Femur (tissue), 1 donor: ENCODE results near the gene ATP12A.

Source experiments
- DNase-seq: peaks from one replicate; pipeline ENCODE4 v3.0.0-alpha.2; 2017

The ATP12A gene

GRCh38 chr13:24663586-24663985 is 16.6 kb upstream of the ATP12A start:
- no peak for DNase-seq

- DNase-seq, result no peak
Observed at GRCh38 chr13:24664726-24665409, 15.3 kb upstream of the ATP12A start.

- DNase-seq, result no peak
Observed at GRCh38 chr13:24668511-24668910, 11.7 kb upstream of the ATP12A start.

DNA sequence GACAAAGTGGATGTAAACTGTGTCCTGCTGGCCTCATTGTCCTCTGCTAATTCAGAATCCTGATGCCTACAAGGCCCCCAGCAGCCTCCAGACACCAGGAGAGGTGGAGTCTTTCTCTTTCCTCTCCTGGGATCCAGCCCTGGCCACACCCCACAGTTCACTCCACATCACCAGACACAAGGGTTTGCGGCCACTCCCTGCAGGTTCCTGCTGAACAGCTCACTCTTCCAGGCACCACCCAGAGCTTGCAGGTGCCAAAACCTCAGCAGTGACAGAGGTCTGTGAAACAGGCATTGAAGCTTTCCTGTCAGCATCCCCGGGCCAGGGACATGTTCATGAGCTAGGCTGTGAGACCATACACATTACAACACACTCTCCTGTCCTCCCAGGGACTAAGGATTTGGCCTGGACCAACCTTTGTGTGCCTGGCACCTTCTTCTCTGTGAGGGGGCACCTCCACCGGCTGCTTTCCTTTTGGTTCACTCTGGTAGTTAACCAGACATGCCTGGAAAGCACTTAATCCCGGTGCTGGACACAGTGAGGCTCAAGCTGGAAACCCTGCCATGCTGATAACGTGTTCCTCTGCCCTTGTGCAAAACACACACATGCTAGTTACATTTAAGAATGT is 11.1 kb upstream of the ATP12A start:
- DNase-seq, result no peak

- no peak for DNase-seq
Observed at GRCh38 chr13:24670174-24670573, 10.0 kb upstream of the ATP12A start.

DNA sequence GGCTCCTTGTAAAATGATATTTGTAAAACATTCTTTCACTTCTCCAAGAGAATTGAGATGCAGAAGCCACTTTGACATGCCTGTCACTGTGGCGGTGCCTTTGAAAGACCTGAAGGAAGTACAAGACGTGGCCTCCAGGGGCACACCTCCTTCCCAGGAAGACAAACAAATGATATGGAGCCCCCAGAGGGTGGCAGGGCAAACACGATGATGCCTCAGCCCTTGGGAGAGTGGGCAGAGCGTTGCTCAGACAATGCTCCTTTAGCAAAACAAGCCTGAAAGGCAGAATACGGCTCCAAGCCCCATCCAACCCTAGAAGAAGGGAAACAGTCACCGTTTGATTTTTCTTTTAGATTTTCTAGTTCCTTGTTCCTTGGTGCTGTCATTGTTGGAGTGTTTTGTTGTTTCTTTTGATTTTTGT is 9.2 kb upstream of the ATP12A start:
- no peak for DNase-seq

GRCh38 chr13:24671386-24672113 is 8.7 kb upstream of the ATP12A start:
- DNase-seq, result peak; percentile 39

GRCh38 chr13:24672141-24673132 is 7.8 kb upstream of the ATP12A start:
- no peak for DNase-seq

- no peak for DNase-seq
Observed at GRCh38 chr13:24675806-24676570, 4.2 kb upstream of the ATP12A start.

DNA sequence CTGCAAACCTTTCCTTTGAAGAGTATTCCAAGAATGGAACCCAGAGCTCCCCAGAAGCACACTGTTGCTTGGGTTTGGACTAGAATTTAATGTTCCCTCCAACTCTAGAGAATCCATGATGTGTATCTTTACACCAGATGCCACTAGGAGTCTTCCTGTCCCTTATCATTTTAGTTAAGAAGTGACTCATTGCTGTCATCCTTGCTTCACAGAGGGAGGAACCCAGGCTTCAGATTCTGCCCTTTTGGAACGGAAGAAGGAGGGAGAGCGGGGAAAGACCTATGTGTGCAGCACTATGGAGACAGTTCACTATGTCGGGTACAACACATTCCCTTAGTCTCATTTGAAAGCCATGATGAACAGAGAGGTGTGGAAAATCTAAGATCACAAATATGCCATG is 2.1 kb upstream of the ATP12A start:
- no peak for DNase-seq

- no peak for DNase-seq
Observed at GRCh38 chr13:24679686-24680085, 522 bp upstream of the ATP12A start.

DNA sequence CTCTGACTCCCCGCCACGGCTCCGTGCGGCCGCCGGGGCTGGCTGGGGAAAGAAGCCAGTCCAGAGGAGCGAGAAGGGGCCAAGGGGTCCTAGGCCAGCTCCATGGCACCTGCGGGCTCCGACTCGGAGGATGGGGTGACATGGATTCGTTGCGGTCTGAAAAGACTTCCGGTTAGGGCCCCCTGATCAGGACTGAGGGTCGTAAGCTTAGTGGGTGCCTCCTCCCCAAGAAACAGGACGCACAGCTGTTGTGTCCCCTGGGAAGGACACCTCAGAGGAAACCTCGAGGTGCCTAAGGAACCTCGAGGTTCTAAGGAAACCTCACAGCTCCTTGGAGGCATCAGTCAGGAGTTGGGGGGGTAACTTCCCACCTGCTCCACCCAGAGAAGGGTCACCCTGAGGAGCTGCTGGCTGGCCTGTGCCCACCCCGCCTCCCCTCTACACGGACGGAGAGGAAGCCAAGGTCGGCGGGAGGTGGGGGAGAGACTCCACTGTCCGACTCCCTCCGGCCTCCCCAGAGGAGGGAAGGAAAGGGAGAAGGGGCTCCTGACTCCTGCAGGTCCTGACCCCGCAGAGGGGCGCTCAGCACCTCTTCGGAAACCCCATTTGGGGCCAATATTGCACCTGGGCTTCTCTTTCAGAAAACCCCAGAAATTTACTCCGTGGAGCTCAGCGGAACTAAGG is 855 bp downstream of the ATP12A start:
- DNase-seq, result no peak

GRCh38 chr13:24681930-24682329 is 1.7 kb downstream of the ATP12A start:
- no peak for DNase-seq

- no peak for DNase-seq
Observed at GRCh38 chr13:24682353-24682752, 2.1 kb downstream of the ATP12A start.

DNA sequence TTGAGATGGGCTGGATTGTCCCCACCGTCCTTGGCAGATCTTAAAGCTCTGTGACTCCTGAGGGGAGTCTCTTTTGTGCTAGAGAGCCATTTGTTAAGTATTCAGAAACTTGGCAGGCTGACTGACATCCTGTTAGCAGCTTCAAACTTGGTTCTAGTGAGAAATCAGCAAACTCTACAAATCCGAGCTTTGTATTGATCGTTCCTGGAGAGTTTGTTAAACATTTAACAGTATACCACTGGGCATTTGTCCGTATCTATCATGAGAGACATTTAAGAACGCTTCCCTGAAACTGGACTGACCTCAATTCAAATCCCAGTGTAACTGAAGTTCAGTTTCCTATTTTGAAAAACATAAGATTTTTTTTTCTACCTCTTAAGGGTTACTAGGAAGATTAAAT is 3.1 kb downstream of the ATP12A start:
- no peak for DNase-seq

DNA sequence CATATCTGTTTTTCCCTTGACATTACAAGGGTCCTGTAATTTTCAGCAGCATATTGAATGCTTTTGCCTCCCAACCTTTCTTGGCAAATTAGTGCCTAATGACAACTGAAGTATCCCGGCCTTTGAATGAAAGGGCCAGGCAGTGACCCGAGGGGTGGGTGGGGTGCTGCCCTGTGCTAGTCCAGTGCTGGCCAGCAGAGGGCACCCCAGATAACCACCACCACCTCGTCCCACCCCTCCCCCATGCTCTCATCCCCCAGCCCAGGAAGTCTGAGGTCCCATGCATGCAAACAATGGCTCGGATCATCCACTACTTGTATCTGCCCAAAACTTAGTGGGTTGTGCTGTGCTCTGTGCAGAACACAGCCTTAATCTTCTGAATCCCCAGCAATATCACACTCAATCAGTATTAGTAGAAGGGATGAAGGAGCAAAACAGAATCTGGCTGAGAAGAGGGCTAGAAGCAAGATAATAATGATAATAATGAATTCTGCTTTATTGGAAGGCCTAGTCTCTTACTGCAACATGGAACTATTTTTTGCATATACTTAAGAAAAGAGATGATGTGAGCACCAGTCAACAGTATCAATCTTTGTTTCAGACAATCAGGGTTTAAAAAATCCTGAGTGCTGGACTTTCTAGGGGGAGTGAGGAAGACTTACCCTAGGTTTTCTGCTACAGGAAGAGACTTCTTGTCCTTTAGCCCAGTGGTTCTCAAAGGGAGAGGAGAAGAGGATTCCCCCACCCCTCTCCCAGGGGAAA is 3.8 kb downstream of the ATP12A start:
- DNase-seq, result peak; percentile 46

GRCh38 chr13:24684600-24684998 is 4.4 kb downstream of the ATP12A start:
- peak; percentile 57 for DNase-seq

DNA sequence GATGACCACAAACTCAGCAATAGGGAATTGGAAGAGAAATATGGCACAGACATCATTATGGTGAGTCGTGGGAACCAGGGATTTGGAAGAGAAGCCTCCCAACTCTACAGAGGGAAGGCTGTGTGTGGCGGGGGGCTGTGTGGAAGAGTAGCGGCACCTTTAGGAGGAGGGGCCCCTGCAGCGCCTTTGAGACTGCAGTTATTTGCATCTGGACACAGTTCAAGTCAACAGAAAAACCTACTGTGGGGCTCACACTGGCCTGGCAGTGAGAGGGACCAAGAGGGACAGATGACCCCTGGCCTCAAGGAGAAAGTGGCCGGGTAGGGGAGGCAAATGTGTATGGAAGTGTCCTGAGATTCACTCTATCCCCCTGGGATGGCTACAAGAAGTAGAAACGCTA is 5.1 kb downstream of the ATP12A start:
- no peak for DNase-seq

- DNase-seq, result no peak
Observed at GRCh38 chr13:24687611-24688010, 7.4 kb downstream of the ATP12A start.

DNA sequence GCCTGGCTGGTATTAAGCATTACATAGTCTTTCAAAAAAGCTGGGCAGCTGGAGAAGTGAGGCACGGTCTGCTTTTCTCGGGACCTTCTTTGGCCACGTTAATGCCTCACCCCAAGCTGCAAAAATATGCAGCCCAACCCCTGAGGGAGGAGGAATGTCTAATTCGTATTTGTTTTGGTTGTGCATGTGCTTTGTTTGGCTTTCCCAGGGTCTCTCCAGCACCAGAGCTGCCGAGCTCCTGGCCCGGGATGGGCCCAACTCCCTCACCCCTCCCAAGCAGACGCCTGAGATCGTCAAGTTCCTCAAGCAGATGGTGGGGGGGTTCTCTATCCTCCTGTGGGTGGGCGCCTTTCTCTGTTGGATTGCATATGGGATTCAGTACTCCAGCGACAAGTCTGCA is 7.9 kb downstream of the ATP12A start:
- DNase-seq, result no peak

- DNase-seq, result no peak
Observed at GRCh38 chr13:24688950-24689349, 8.7 kb downstream of the ATP12A start.
